Endothelial cell of umbilical vein (primary cell): ENCODE data around the gene IKZF3. TPM values are rescaled to one million over a fixed set of nuclear protein-coding genes. Genes with fewer than 3 reads are reported as not detected.

ENCODE experiments used
- BruUV-seq: library from RNA; stranded (reverse); fragments of 400-500 nt; replicated peaks from 2 replicates; lab custom pipeline; 2021; lab: Mats Ljungman, UMichigan
- CTCF ChIA-PET: fragments of 300-600, 350-600 bp; sonication (Branson Sonifier 250); formaldehyde crosslinking; loops from one replicate; lab custom pipeline; 2021; ENCODE audit warnings: antibody characterized with exemption, inconsistent platforms; lab: Charles Lee
- POLR2A ChIA-PET: fragments of 300-600, 350-600 bp; sonication (Branson Sonifier 250); formaldehyde crosslinking; loops from one replicate; lab custom pipeline; 2021; ENCODE audit warnings: antibody characterized with exemption, inconsistent platforms; lab: Charles Lee
- DNase-seq: peaks from one replicate; pipeline ENCODE4 v3.0.0-alpha.2; 2011; ENCODE audit warnings: low read depth, low spot score
- FAIRE-seq: peaks from 2 replicates; lab custom pipeline; 2011; peaks lifted over from hg19 to GRCh38; lab: Jason Lieb, UNC
- H2AFZ ChIP-seq: 2 replicates; pipeline ENCODE4 v1.6.0; 2012; ENCODE audit warnings: low read depth, low read length, control low read depth, inconsistent platforms
- H3K27ac ChIP-seq: 2 replicates; pipeline ENCODE4 v1.5.1; 2011; ENCODE audit warnings: low read depth, mild to moderate bottlenecking, control low read depth, low read length, moderate library complexity; ENCODE audit not compliant: insufficient read depth
- H3K27me3 ChIP-seq, 2 experiments: 2 replicates each; pipeline versions ENCODE4 v1.6.0 to v1.6.1; 2011; ENCODE audit warnings: low read length in 2 of 2, mixed read lengths in 1 of 2; ENCODE audit not compliant: control insufficient read depth in 2 of 2, insufficient read depth in 2 of 2
- H3K36me3 ChIP-seq, 2 experiments: 2 replicates in 1 of 2; 3 replicates in 1 of 2; pipeline ENCODE4 v1.5.1; 2011; ENCODE audit warnings: low read length in 2 of 2, mild to moderate bottlenecking in 1 of 2, moderate library complexity in 1 of 2; ENCODE audit not compliant: control insufficient read depth in 2 of 2, insufficient read depth in 2 of 2; ENCODE audit errors: extremely low read depth in 1 of 2
- H3K4me1 ChIP-seq: 3 replicates; pipeline ENCODE4 v1.5.1; 2011; ENCODE audit warnings: mild to moderate bottlenecking, low read length; ENCODE audit not compliant: control insufficient read depth, insufficient read depth; ENCODE audit errors: extremely low read depth
- H3K4me2 ChIP-seq: 2 replicates; pipeline ENCODE4 v1.6.1; 2011; ENCODE audit warnings: low read length, control low read depth, mixed read lengths; ENCODE audit not compliant: insufficient read depth
- H3K4me3 ChIP-seq, 3 experiments: fragments of 200-600 bp in 1 of 3; sonication (generic), shearing (Covaris generic) in 1 of 3; replicated peaks in 1 of 3; 2 replicates each; pipeline ENCODE4 v1.5.1; 2011 to 2016; ENCODE audit warnings: control low read depth in 3 of 3, low read length in 3 of 3, mild to moderate bottlenecking in 2 of 3, inconsistent platforms in 1 of 3, low read depth in 1 of 3, moderate library complexity in 1 of 3; ENCODE audit not compliant: insufficient read depth in 1 of 3
- H3K79me2 ChIP-seq: 2 replicates; pipeline ENCODE4 v1.6.0; 2012; ENCODE audit warnings: low read length, inconsistent platforms; ENCODE audit not compliant: control insufficient read depth, insufficient read depth
- H3K9ac ChIP-seq: replicated peaks from 2 replicates; pipeline ENCODE3; 2011; ENCODE audit warnings: low read length, control low read depth; ENCODE audit not compliant: insufficient read depth; ENCODE audit errors: extremely low read depth
- H3K9me1 ChIP-seq: replicated peaks from 3 replicates; pipeline ENCODE4 v1.6.0; 2011; ENCODE audit warnings: mild to moderate bottlenecking, low read length; ENCODE audit not compliant: control insufficient read depth, insufficient read depth; ENCODE audit errors: extremely low read depth
- H3K9me3 ChIP-seq: replicated peaks from 2 replicates; pipeline ENCODE4 v1.5.1; 2012; ENCODE audit warnings: low read length, inconsistent platforms; ENCODE audit not compliant: control insufficient read depth, insufficient read depth
- H4K20me1 ChIP-seq: replicated peaks from 2 replicates; pipeline ENCODE3; 2011; ENCODE audit warnings: mild to moderate bottlenecking, low read length; ENCODE audit not compliant: control insufficient read depth, insufficient read depth; ENCODE audit errors: extremely low read depth
- EZH2 ChIP-seq: IDR thresholded peaks from 2 replicates; pipeline ENCODE4 v1.6.1; 2012; ENCODE audit warnings: borderline replicate concordance, low read depth, mild to moderate bottlenecking, moderate library complexity, low read length, inconsistent platforms; ENCODE audit not compliant: severe bottlenecking
- FOS ChIP-seq: IDR thresholded peaks from 2 replicates; pipeline ENCODE4 v1.6.1; 2011; ENCODE audit warnings: mild to moderate bottlenecking, low read length, moderate library complexity, borderline replicate concordance; ENCODE audit not compliant: insufficient read depth
- GATA2 ChIP-seq: IDR thresholded peaks from 2 replicates; pipeline ENCODE4 v1.7.0; 2011; ENCODE audit warnings: low read depth, mild to moderate bottlenecking, moderate library complexity, mixed read lengths, low read length; ENCODE audit not compliant: insufficient read length, insufficient read depth
- JUN ChIP-seq: IDR thresholded peaks from 2 replicates; pipeline ENCODE4 v1.6.1; 2011; ENCODE audit warnings: borderline replicate concordance, low read depth; ENCODE audit not compliant: insufficient read length, insufficient read depth
- MYC ChIP-seq: IDR thresholded peaks from one replicate; pipeline ENCODE4 v1.6.1; 2011; ENCODE audit warnings: mild to moderate bottlenecking, low read depth, low read length
- POLR2A ChIP-seq: IDR thresholded peaks from 2 replicates; pipeline ENCODE4 v1.6.1; 2012; ENCODE audit warnings: low read depth, mild to moderate bottlenecking, control low read depth, low read length
- POLR2AphosphoS5 ChIP-seq: IDR thresholded peaks from 2 replicates; pipeline ENCODE4 v1.6.1; 2012; ENCODE audit warnings: low read depth, mild to moderate bottlenecking, control low read depth, low read length, moderate library complexity; ENCODE audit not compliant: insufficient read depth
- dilution Hi-C: fragments of 300-500 bp; cut with MboI; formaldehyde crosslinking; loops from one replicate; pipeline ENCODE4 v1.15.0; 2019; ENCODE audit warnings: low sequenced_read_pairs; ENCODE audit not compliant: extremely low pct_ligation_motif_present
- intact Hi-C: fragments of 100-400 bp; cut with micrococcal nuclease; formaldehyde crosslinking; loops from one replicate; pipeline ENCODE4 v1.10.0; 2022
- polyA plus RNA-seq, 4 experiments: library from polyadenylated mRNA; depleted of rRNA in 3 of 4; stranded (reverse) in 3 of 4; unstranded in 1 of 4; fragments of >200 nt; gene quantifications; 2 replicates each; pipeline versions ENCODE4 v1.2.1 to v1.2.3, GENCODE V29; 2011 to 2012; ENCODE audit warnings: missing spikeins in 1 of 4
- total RNA-seq: library from RNA; stranded (reverse); gene quantifications from 2 replicates; pipeline ENCODE4 v1.2.3, GENCODE V29; 2021
- TF ChIP-seq, protein P1 (sequence below): IDR thresholded peaks from 2 replicates; pipeline ENCODE4 v1.6.1; 2011; ENCODE audit not compliant: insufficient read depth, insufficient read length
- TF ChIP-seq, protein P2 (sequence below), 2 donors: IDR thresholded peaks; 1 replicate in 1 of 2; 2 replicates in 1 of 2; pipeline ENCODE4 v1.5.1; 2011; ENCODE audit warnings: low read length in 2 of 2, mild to moderate bottlenecking in 2 of 2, moderate library complexity in 2 of 2, control low read depth in 1 of 2, inconsistent platforms in 1 of 2, low read depth in 1 of 2; ENCODE audit not compliant: insufficient read depth in 1 of 2; ENCODE audit errors: extremely low read depth in 1 of 2

Gene IKZF3
- total and polyA plus RNA-seq, 2 donors (not counting 3 experiments of a cell fraction or from before 2014, with no cell fraction given), result not detected

DNA sequence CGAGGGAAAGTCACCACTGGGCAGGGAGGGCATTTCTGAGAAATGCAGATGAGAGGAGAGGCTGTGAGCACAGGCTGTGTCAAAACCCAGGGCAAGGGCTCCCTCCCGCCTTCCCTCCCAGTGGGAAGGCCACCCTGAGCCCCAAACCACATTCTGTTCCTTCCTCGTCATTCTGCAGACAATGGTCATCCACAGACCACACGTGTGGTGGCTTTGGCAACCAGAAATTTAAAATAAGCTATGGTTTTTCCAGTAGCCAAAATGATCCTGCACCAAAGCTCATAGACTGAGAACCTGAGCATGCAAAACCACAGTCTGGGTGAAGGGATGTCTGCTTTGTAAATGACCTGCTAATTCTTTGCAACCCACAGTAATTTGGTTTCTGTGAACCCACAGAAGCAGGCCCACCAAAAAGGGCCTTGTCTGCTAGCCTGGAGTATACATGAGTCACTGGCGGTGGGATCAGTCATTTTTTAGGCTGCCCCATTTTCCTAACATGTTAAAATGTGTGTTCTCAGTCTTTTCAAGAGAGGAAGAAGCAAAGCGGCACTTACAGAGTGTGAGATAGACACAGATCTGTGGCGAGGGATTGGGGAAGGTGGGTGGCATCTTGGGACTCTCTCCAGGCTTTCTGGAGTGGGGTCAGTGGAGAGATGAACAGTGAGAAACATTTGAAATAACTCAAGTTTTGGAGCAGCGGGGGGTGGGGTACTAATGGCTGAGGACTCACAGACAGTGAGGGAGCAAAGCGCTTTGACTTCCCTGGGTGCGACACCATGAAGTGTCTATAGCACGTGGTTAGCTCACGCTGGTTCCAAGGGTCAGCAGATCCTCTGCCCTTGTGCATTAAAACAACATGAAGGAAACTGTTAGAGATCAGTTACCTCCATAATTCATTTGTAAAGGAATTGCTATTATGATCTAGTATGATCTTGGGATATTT lies 105.9 kb downstream of the IKZF3 start:
- CTCF ChIA-PET, result interaction anchor here (1.0 to 1.5 kb wide), 4 partner anchors 19 to 137 kb away, joined by 3 to 5 read pairs (median 4); no protein-coding TSS in a partner anchor
- DNase-seq (no peak), FAIRE-seq (no peak)
- peaks cover 15 to 25% of the 10 kb centered on the region in 2 experiments for H3K27me3 ChIP-seq
- POLR2A ChIA-PET, result no interaction called here
- no peaks in the 10 kb centered on the region for H3K9me1 ChIP-seq
- no peak overlapping the region for H3K9ac ChIP-seq
- H2AFZ ChIP-seq, result no peak overlapping the region
- no peak overlapping the region for H3K27ac ChIP-seq
- dilution Hi-C loops (no loop called here), intact Hi-C loops (no loop called here)
- H3K36me3 ChIP-seq, result no peaks in the 10 kb centered on the region
- no peaks in the 10 kb centered on the region for H3K9me3 ChIP-seq
- H3K4me2 ChIP-seq, result no peak overlapping the region
- TF ChIP-seq, protein P1, sequence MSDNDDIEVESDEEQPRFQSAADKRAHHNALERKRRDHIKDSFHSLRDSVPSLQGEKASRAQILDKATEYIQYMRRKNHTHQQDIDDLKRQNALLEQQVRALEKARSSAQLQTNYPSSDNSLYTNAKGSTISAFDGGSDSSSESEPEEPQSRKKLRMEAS, result no peak
- TF ChIP-seq FOS (no peak), EZH2 (no peak), POLR2AphosphoS5 (no peak), POLR2A (no peak), JUN (no peak), GATA2 (no peak), MYC (no peak)
- TF ChIP-seq, protein P2, sequence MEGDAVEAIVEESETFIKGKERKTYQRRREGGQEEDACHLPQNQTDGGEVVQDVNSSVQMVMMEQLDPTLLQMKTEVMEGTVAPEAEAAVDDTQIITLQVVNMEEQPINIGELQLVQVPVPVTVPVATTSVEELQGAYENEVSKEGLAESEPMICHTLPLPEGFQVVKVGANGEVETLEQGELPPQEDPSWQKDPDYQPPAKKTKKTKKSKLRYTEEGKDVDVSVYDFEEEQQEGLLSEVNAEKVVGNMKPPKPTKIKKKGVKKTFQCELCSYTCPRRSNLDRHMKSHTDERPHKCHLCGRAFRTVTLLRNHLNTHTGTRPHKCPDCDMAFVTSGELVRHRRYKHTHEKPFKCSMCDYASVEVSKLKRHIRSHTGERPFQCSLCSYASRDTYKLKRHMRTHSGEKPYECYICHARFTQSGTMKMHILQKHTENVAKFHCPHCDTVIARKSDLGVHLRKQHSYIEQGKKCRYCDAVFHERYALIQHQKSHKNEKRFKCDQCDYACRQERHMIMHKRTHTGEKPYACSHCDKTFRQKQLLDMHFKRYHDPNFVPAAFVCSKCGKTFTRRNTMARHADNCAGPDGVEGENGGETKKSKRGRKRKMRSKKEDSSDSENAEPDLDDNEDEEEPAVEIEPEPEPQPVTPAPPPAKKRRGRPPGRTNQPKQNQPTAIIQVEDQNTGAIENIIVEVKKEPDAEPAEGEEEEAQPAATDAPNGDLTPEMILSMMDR (IDR thresholded peaks at IDR 0.05; ENCODE audit: extremely low read depth in 1 of 2, insufficient read depth in 1 of 2, low read depth in 1 of 2, low read length in 2 of 2), result no peak
- peaks cover 6% of the 10 kb centered on the region for H3K4me1 ChIP-seq
- H3K4me3 ChIP-seq, result no peak overlapping the region
- no TSS peak for BruUV-seq
- H4K20me1 ChIP-seq, result no peaks in the 10 kb centered on the region
- no peaks in the 10 kb centered on the region for H3K79me2 ChIP-seq
